ENCODE data around the gene SLC2A4.

DNA sequence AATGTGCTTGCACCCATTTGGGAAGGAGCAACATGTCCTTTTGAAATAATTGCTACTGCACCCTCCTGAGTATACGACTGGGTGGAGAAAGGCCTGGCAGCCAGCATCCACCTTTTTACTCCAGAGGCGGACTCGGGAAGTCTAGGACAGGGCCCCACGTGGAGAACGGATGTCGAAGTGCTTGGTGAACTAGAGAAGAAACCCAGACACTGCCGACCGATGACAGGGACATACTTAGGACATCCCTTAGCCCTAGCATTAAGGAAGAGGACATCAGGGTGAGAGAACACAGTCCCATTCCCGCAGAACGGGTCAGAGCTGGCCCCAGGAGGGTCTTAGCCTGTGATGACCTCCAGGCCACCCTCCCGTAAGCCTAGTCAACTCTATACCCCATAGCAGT is 9.2 kb downstream of the SLC2A4 start:
- TF ChIP-seq CTCF (IDR thresholded peaks at IDR 0.05) (no peak), POLR2A (IDR thresholded peaks at IDR 0.05) (no peak)
